NCI-H1694 (cell line): ENCODE results near the gene ACOT6.
A peak's percentile ranks its signal among the peaks of the same experiment; 100 is the strongest.
"Not testable (repeated sequence)": the region's sequence is repeated elsewhere in the genome, so short reads cannot be mapped to it uniquely, and the experiment has no call there.

Experiments
- DNase-seq: peaks from one replicate; lab custom pipeline; 2025; lab: John Stamatoyannopoulos, UW

Gene ACOT6

GRCh38 chr14:73602994-73603393, 9.3 kb upstream of the ACOT6 start:
- no peak for DNase-seq

- DNase-seq, result no peak
Observed at GRCh38 chr14:73606271-73606670, 6.0 kb upstream of the ACOT6 start.

- DNase-seq, result no peak
Observed at GRCh38 chr14:73607241-73607640, 5.1 kb upstream of the ACOT6 start.

- no peak for DNase-seq
Observed at GRCh38 chr14:73610687-73611086, 1.6 kb upstream of the ACOT6 start.

GRCh38 chr14:73613046-73613383, 698 bp downstream of the ACOT6 start:
- DNase-seq, result peak; percentile 32

GRCh38 chr14:73613419-73613963, 1.2 kb downstream of the ACOT6 start:
- no peak for DNase-seq

GRCh38 chr14:73616831-73617230, 4.5 kb downstream of the ACOT6 start:
- DNase-seq, result no peak

GRCh38 chr14:73619524-73619923, 7.2 kb downstream of the ACOT6 start:
- no peak for DNase-seq

GRCh38 chr14:73620268-73620667, 8.0 kb downstream of the ACOT6 start:
- no peak for DNase-seq

GRCh38 chr14:73623504-73624054, 11.3 kb downstream of the ACOT6 start:
- DNase-seq, result no peak

GRCh38 chr14:73625706-73626105, 13.4 kb downstream of the ACOT6 start:
- DNase-seq, result no peak

- no peak for DNase-seq
Observed at GRCh38 chr14:73627151-73627558, 14.8 kb downstream of the ACOT6 start.

- no peak for DNase-seq
Observed at GRCh38 chr14:73630009-73630780, 17.9 kb downstream of the ACOT6 start.

- DNase-seq, result peak; percentile 68
Observed at GRCh38 chr14:73633116-73634010, 21.0 kb downstream of the ACOT6 start.

- DNase-seq, result no peak
Observed at GRCh38 chr14:73634011-73634833, 21.9 kb downstream of the ACOT6 start.

- not testable (repeated sequence) for DNase-seq
Observed at GRCh38 chr14:73636355-73636754, 24.0 kb downstream of the ACOT6 start.

GRCh38 chr14:73637830-73638229, 25.5 kb downstream of the ACOT6 start:
- no peak for DNase-seq

- no peak for DNase-seq
Observed at GRCh38 chr14:73640796-73641365, 28.6 kb downstream of the ACOT6 start.

GRCh38 chr14:73644531-73645247, 32.4 kb downstream of the ACOT6 start, which contains the start of gene DNAL1:
Gene DNAL1, plus strand, starts transcription at chr14:73644986. Its CDS starts 54 bp downstream, at chr14:73645040.
- DNase-seq, result peak; percentile 96

- DNase-seq, result no peak
Observed at GRCh38 chr14:73645248-73645610, 32.9 kb downstream of the ACOT6 start.

GRCh38 chr14:73651005-73651404, 38.7 kb downstream of the ACOT6 start:
- no peak for DNase-seq
